Suprapubic skin (tissue), 4 donors: ENCODE measurements around the gene SLC25A47. TPM values are rescaled to one million over a fixed set of nuclear protein-coding genes. Genes with fewer than 3 reads are reported as not detected.
A peak's percentile ranks its signal among the peaks of the same experiment; 100 is the strongest.
"Not testable (repeated sequence)": the region's sequence is repeated elsewhere in the genome, so short reads cannot be mapped to it uniquely, and the experiment has no call there.

Experiments used
- DNase-seq, 2 donors: peaks; one replicate each; pipeline ENCODE4 v3.0.0-alpha.2; 2019; ENCODE audit warnings: low spot score in 2 of 2
- H3K27ac ChIP-seq: fragments of 200-600 bp; sonication (generic); one replicate; pipeline ENCODE4 v1.5.1; 2019
- H3K27me3 ChIP-seq: fragments of 200-600 bp; sonication (generic); one replicate; pipeline ENCODE4 v1.5.1; 2019
- H3K36me3 ChIP-seq: fragments of 200-600 bp; sonication (generic); one replicate; pipeline ENCODE4 v1.5.1; 2019
- H3K4me1 ChIP-seq: fragments of 200-600 bp; sonication (generic); one replicate; pipeline ENCODE4 v1.5.1; 2019
- H3K4me3 ChIP-seq: fragments of 200-600 bp; sonication (generic); one replicate; pipeline ENCODE4 v1.5.1; 2019; ENCODE audit warnings: mild to moderate bottlenecking
- H3K9me3 ChIP-seq: fragments of 200-600 bp; sonication (generic); one replicate; pipeline ENCODE4 v1.5.1; 2019
- CTCF ChIP-seq, 2 donors: fragments of 200-600 bp in 1 of 2; fragments of 450-650 bp in 1 of 2; sonication (generic) in 1 of 2; IDR thresholded peaks; one replicate each; pipeline ENCODE4 v1.5.1; 2016 to 2019; ENCODE audit warnings: antibody characterized with exemption in 2 of 2, mild to moderate bottlenecking in 1 of 2, moderate library complexity in 1 of 2
- EP300 ChIP-seq: sonication (generic); formaldehyde crosslinking; IDR thresholded peaks from one replicate; pipeline ENCODE4 v1.6.1; 2017; ENCODE audit warnings: antibody characterized with exemption
- POLR2A ChIP-seq, 2 donors: fragments of 450-650 bp; IDR thresholded peaks; one replicate each; pipeline ENCODE4 v1.6.1; 2017; ENCODE audit warnings: antibody characterized with exemption in 2 of 2, mild to moderate bottlenecking in 2 of 2, moderate library complexity in 2 of 2
- POLR2AphosphoS5 ChIP-seq, 3 donors: sonication (generic); formaldehyde crosslinking; IDR thresholded peaks; one replicate each; pipeline ENCODE4 v1.6.1; 2017; ENCODE audit warnings: antibody characterized with exemption in 3 of 3
- WGBS: methylation state at CpG from one replicate; pipeline ENCODE4 v1.1.5; 2018; 5-methylcytosine and 5-hydroxymethylcytosine counted together
- total RNA-seq, 4 donors: library from RNA; depleted of rRNA; stranded (reverse); fragments of >200 nt; gene quantifications; one replicate each; pipeline ENCODE4 v1.1.0, GENCODE V29; 2016

SLC25A47 gene
- total RNA-seq, 4 donors from 2014 or later = 0.30 to 1.4 TPM; not detected in 2

DNA sequence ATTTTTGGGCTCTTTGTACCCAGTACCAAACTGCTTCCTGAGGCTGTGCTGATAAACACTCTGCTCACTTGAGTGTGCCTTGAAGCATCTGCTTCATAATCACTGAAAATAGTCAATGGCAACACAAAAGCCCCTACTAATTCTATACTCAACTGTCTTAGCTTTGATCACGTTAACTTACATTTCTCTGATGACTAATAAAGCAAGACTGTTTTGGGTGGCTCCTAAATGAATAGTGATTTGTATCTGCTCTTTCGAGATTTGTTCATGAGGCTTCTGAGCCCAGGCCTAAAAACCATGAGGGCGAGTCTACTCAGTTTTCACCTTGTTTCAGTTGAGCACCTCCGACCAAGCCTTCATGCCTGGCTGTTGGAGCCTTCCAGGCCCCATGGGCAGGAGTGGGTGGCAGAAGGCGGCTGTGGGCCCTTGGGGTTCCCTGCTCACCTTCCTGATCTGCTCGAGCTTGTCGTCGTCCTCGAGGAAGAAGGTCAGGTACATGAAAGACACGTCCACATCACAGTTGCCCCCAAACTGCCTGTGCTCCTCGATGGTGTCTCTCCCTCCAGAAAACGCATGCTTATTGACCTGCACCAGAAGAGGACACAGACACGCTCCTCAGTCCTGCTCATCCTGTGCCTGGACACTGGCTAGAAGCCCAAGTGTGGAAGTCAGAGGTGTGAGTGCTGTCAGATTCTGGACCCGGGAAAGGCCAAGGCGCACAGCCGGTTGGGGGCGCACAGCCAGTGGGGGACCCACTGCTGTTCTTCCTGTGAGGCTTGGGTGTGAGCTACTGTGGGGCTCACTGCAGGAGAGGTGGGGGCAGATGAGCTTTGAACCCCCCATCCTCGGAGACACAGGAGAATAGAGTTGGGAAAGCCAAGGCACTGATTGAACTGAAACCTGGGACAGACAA, 13.7 kb downstream of the SLC25A47 start:
- DNase-seq = peak; percentile 27 to 37
- 92% methylated on average over 14 of the region's 18 CpGs for WGBS
- no peaks in the 10 kb centered on the region for H3K9me3 ChIP-seq
- no peak for TF ChIP-seq POLR2A (IDR thresholded peaks at IDR 0.05)
- no peak for TF ChIP-seq CTCF (IDR thresholded peaks at IDR 0.05)
- TF ChIP-seq POLR2AphosphoS5 (IDR thresholded peaks at IDR 0.05) = no peak
- no peak for TF ChIP-seq EP300
- peaks cover 37% of the 10 kb centered on the region for H3K36me3 ChIP-seq
- H3K27ac ChIP-seq = no peak overlapping the region
- peaks cover 14% of the 10 kb centered on the region for H3K4me1 ChIP-seq
- no peaks in the 10 kb centered on the region for H3K27me3 ChIP-seq
- H3K4me3 ChIP-seq = no peak overlapping the region

DNA sequence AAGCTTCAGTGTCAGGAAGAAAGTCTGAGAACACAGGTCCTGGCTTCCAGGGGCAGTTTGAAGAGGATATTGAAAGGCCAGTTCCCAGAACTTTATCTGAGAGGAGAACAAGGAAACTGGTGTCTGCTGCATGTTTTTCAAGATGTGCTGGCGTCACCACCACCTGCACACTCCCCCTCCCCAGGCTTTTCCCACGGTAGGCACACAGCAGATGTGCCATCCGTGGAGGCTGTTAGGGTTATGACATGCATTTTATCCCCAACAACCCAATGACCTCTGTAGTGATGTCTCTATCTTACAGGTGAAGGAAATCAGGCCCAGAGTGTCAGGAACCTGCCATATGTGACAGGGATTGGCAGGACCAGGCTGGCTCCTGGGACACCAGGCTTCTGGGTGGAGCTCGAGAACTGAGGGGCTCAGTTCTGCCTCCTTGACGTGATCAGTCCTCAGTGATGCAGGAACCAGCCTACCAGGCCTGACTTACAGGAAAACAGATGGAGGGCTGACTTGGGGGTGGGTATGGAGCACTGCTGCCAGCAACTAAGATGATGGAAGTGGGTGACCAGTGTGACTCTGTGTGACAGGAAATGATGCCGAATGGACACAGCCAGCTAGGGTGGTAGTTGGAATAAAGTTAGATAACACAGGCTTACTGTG, 16.8 kb downstream of the SLC25A47 start:
- Histone ChIP-seq H3K9me3 (no peaks in the 10 kb centered on the region), H3K36me3 (peaks cover 41% of the 10 kb centered on the region)
- DNase-seq = peak in 1 of 2 donors; percentile 45

GRCh38 chr14:100340423-100340813, 17.3 kb downstream of the SLC25A47 start:
- TF ChIP-seq POLR2A (IDR thresholded peaks at IDR 0.05) (no peak), EP300 (no peak), CTCF (IDR thresholded peaks at IDR 0.05) (no peak), POLR2AphosphoS5 (IDR thresholded peaks at IDR 0.05) (no peak)
- Histone ChIP-seq H3K9me3 (no peaks in the 10 kb centered on the region), H3K4me3 (no peak overlapping the region), H3K36me3 (peaks cover 37% of the 10 kb centered on the region), H3K4me1 (peaks cover 20% of the 10 kb centered on the region), H3K27ac (peak overlapping the region; percentile 67), H3K27me3 (no peaks in the 10 kb centered on the region)
- 78% methylated on average over 5 of the region's 6 CpGs for WGBS
- peak in 1 of 2 donors; percentile 47 for DNase-seq

More for the DNA sequence above, 16.8 kb downstream of the SLC25A47 start:
- H3K27ac ChIP-seq = no peak overlapping the region
- TF ChIP-seq POLR2AphosphoS5 (IDR thresholded peaks at IDR 0.05) (no peak), POLR2A (IDR thresholded peaks at IDR 0.05) (no peak), EP300 (no peak), CTCF (IDR thresholded peaks at IDR 0.05) (no peak)
- H3K4me3 ChIP-seq = no peak overlapping the region
- H3K4me1 ChIP-seq = peaks cover 20% of the 10 kb centered on the region
- 85% methylated on average over 5 of the region's 6 CpGs for WGBS
- H3K27me3 ChIP-seq = no peaks in the 10 kb centered on the region

DNA sequence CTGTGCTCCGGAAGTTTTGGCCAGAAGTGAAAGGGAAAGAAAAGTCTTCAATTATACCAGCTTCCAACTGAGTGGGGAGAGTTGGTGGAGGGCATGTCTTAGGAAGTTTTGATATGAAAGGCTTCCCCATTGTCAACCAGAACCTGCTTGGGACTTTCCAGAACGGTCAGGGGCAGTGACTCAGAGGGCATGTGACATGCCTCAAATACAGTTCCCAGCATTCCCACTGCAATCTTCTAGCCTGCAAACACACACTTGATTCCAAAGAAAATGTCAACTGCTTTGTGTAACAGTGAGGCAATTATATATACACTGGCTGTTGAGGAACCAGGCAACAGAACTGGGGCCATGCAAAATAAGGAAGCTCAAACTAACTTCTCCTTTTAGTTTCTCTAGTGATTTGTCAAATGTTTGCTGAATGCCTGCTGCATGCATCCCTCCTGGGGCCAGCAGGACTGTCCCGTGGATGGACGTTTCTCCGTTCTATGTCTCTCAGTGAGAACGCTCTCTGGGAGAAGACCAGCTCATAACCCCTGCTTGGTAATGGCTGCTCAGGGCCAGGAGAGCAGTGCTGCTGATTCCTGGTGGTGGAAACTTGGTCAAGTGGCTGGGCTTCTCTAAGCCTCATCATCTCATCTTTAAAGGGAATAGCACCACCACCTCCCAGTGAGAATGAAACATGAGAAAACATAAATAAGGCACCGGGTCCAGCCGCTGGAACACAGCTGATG, 18.3 kb downstream of the SLC25A47 start:
- H3K4me3 ChIP-seq = no peak overlapping the region
- H3K27ac ChIP-seq = peak overlapping the region; percentile 68
- H3K9me3 ChIP-seq = no peaks in the 10 kb centered on the region
- H3K27me3 ChIP-seq = no peaks in the 10 kb centered on the region
- peaks cover 43% of the 10 kb centered on the region for H3K36me3 ChIP-seq
- peak in 1 of 2 donors; percentile 65 for DNase-seq
- H3K4me1 ChIP-seq = peaks cover 20% of the 10 kb centered on the region
- no peak for TF ChIP-seq POLR2AphosphoS5 (IDR thresholded peaks at IDR 0.05)
- 68% methylated on average over 8 of the region's 8 CpGs for WGBS

GRCh38 chr14:100342195-100342594, 19.1 kb downstream of the SLC25A47 start:
- Histone ChIP-seq H3K27me3 (no peaks in the 10 kb centered on the region), H3K27ac (peak overlapping the region; percentile 68), H3K9me3 (no peaks in the 10 kb centered on the region), H3K36me3 (peaks cover 43% of the 10 kb centered on the region), H3K4me1 (peaks cover 20% of the 10 kb centered on the region), H3K4me3 (no peak overlapping the region)
- TF ChIP-seq POLR2AphosphoS5 (IDR thresholded peaks at IDR 0.05) (no peak), POLR2A (IDR thresholded peaks at IDR 0.05) (no peak), EP300 (no peak), CTCF (IDR thresholded peaks at IDR 0.05) (no peak)
- no peak for DNase-seq
- WGBS = 90% methylated on average over 11 of the region's 11 CpGs

GRCh38 chr14:100342826-100343225, 19.7 kb downstream of the SLC25A47 start:
- not testable (repeated sequence) for DNase-seq, H3K27me3 ChIP-seq, H3K9me3 ChIP-seq, H3K4me3 ChIP-seq, H3K27ac ChIP-seq
- Histone ChIP-seq H3K4me1 (peaks cover 20% of the 10 kb centered on the region), H3K36me3 (peaks cover 46% of the 10 kb centered on the region)
- WGBS = 96% methylated on average over 10 of the region's 12 CpGs

- not testable (repeated sequence) for H3K27ac ChIP-seq, H3K4me3 ChIP-seq, H3K27me3 ChIP-seq, H3K9me3 ChIP-seq
- peak in 1 of 2 donors; percentile 70 for DNase-seq
- WGBS = 100% methylated on average over 14 of the region's 35 CpGs
- H3K36me3 ChIP-seq = peaks cover 50% of the 10 kb centered on the region
- peaks cover 20% of the 10 kb centered on the region for H3K4me1 ChIP-seq
Observed at GRCh38 chr14:100344657-100345056, 21.5 kb downstream of the SLC25A47 start.
